SK-N-SH treated with all-trans-retinoic acid at 6 μM for 48 hours (cell line): ENCODE results near the gene CT45A8.
"Not testable (repeated sequence)": the region's sequence is repeated elsewhere in the genome, so short reads cannot be mapped to it uniquely, and the experiment has no call there.

Experiments used
- ISL1 ChIP-seq: fragments of 250-450 bp; sonication (Bioruptor Pico); IDR thresholded peaks from 2 replicates; pipeline ENCODE4 v2.1.2; 2022; ENCODE audit warnings: mild to moderate bottlenecking, moderate library complexity
- TOX ChIP-seq: fragments of 250-450 bp; sonication (Bioruptor Pico); IDR thresholded peaks from 2 replicates; pipeline ENCODE4 v1.8.0; 2021; ENCODE audit warnings: mild to moderate bottlenecking, moderate library complexity, borderline replicate concordance
- ZNF565 ChIP-seq: fragments of 450-650 bp; formaldehyde crosslinking; conservative IDR thresholded peaks from 2 replicates; pipeline ENCODE4 v1.5.0; 2020; ENCODE audit warnings: low read depth, mild to moderate bottlenecking, moderate library complexity
- ZNF8 ChIP-seq: fragments of 450-650 bp; formaldehyde crosslinking; IDR thresholded peaks from 2 replicates; pipeline ENCODE4 v1.5.0; 2020; ENCODE audit warnings: mild to moderate bottlenecking, moderate library complexity
- TF ChIP-seq, protein P1 (sequence below): fragments of 250-450 bp; sonication (Bioruptor Pico); IDR thresholded peaks from 2 replicates; pipeline ENCODE4 v1.8.0; 2020; ENCODE audit warnings: mild to moderate bottlenecking, moderate library complexity, borderline replicate concordance

DNA sequence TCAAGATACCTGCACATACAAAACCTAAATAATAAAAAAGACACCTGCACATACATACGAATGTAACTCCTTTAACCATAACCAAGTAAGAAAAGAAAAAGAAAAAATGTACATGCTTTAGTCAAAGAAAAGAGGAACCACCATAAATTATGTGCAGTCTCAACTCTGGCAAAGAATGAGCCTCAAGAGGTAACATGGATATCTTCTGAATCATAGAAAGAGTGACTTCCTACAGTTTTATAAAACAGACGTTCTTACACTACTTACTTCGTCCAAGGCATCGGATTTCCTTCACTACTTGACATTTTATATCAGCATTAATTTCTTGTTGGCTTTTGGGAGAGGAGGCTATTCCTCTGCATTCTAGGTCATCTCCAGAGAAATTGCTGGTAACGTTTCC lies 28.4 kb upstream of the CT45A8 start:
- TF ChIP-seq ZNF8, ISL1, ZNF565, TOX (CRISPR knock-in tag): not testable (repeated sequence)
- TF ChIP-seq, protein P1, sequence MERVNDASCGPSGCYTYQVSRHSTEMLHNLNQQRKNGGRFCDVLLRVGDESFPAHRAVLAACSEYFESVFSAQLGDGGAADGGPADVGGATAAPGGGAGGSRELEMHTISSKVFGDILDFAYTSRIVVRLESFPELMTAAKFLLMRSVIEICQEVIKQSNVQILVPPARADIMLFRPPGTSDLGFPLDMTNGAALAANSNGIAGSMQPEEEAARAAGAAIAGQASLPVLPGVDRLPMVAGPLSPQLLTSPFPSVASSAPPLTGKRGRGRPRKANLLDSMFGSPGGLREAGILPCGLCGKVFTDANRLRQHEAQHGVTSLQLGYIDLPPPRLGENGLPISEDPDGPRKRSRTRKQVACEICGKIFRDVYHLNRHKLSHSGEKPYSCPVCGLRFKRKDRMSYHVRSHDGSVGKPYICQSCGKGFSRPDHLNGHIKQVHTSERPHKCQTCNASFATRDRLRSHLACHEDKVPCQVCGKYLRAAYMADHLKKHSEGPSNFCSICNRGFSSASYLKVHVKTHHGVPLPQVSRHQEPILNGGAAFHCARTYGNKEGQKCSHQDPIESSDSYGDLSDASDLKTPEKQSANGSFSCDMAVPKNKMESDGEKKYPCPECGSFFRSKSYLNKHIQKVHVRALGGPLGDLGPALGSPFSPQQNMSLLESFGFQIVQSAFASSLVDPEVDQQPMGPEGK (CRISPR knock-in tag), result not testable (repeated sequence)
